ENCODE measurements around the gene STIMATE.

The STIMATE gene

DNA sequence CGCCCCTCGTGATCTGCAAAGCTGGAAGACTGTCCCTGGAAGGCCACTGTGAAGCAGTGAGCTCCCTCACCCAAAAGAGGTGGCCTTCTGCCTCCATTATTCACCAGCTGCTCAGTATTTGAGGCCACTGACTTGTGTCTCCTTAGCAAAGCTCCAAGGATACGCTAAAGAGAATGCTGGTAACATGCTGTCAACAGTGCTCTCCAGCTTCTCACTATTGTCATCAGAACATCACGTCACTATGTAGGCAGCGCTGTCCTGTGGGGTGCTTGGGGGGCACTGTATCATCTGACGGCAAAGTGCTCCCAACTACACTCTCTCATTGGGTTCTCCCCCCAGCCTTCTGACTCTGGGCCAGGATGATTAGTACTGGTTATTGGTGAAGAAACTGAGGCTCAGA, 81.1 kb downstream of the STIMATE start:
- DNase-seq, result no peak

DNA sequence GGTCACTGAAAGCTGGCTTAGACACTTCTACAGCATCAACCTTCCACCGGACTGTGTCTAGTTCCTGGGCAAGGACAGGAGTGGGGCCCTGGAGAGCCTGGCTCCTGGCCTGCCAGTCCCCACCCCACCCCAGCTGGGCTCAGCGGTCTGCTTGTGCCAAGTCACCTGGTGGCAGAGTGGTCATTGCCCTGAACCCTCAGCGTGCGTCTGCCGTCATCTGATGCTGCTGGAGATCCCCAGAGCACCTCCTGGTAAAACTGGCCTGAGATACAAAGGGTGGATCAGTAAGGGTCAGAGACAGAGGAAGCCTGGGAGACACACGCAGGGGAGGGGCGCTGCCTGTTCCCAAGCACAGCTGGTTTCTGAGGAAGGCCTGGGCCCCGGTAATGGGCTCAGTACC, 83.5 kb downstream of the STIMATE start:
- DNase-seq, result no peak

GRCh38 chr3:52811452-52812011, 85.8 kb downstream of the STIMATE start:
- no peak for DNase-seq

GRCh38 chr3:52810923-52811322, 86.4 kb downstream of the STIMATE start:
- no peak for DNase-seq

- no peak for DNase-seq
Observed at GRCh38 chr3:52809662-52810377, 87.5 kb downstream of the STIMATE start.

GRCh38 chr3:52809149-52809548, 88.2 kb downstream of the STIMATE start:
- DNase-seq, result no peak

DNA sequence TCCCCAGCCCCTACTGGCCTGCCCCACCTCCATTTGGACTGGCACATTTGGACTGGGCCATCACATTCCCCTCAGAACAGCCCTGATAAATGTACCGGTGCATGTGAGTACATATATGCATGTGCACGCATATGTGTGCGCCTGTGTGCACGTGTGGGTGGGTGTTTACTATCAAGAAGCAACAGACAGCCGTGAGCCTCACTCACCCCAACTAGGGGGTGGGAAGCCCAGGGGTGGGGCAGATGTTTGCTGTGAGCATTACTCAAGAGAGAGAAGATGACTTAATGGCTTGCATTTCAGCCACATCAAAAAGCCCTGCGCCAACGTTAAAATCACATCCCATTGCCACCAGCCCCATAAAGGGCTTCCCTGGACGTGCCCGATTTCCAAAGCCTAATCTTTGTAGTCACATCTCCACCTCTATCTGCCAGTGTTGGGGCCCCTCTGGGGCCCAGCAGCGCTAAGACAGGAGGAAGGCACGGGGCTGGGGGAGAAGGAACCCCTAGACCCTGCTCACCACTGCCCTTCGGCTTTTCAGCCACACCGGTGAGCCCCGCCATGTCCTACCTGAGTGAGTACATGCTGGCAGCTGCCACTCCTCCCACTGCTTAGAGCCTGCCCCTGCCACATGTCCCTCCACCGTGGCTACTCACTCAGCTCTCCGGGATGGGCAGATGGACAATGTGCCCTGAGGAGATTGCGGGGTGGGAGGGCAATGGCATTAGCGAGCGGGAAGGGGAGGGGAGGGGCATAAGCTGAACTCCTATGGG, 91.9 kb downstream of the STIMATE start:
- no peak for DNase-seq

DNA sequence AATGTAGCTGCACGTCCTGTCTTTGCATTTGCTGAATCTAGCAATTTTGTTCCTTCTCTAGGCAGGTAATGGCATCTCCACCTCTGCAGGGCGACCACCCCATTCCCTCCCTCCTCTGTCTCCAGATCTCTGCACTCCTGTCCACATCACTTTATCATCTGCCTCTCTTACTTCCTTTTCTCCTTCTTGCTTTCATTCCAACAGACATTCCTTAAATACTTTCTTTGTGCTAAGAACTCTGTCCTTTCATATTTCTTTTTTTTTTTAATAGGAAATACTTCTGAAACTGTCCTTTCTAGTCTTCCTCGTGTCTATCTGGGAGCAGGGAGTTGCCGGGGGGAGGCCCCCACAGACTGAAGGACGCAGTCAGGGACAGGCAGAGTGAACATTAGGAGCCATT, 95.5 kb downstream of the STIMATE start:
- DNase-seq, result no peak

- no peak for DNase-seq
Observed at GRCh38 chr3:52800079-52800478, 97.3 kb downstream of the STIMATE start.

- no peak for DNase-seq
Observed at GRCh38 chr3:52798978-52799476, 98.3 kb downstream of the STIMATE start.

DNA sequence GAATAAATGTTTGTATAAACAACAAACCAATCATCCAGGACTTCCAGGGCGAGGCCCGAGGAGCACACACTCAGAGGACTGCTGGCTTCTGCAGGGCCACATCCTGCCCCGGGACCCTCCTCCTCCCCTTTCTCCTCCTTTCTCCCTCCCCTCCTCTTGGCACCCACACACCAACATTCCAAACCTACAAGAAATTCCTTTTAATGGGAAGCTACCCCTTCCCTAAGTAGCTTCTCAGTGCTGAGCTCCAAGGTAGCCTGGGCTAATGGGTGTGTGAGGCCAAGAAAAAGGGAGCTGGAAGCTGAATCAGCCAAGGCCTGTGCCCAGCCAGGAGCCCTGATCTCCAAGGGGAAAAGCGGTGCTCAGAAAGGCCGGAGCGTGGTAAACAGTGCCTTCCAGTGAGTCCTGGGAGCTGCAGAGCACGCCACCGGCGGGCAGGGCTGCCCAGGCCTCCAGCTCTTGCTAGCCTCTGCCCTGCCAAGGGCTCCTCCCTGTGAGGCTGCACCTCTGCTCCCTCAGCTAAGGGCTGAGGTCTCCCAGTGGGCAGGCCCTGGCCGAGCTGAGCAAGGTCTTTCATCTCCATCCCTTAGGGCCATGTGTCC, 98.9 kb downstream of the STIMATE start:
- no peak for DNase-seq

GRCh38 chr3:52796411-52796810, 100.9 kb downstream of the STIMATE start:
- no peak for DNase-seq

DNA sequence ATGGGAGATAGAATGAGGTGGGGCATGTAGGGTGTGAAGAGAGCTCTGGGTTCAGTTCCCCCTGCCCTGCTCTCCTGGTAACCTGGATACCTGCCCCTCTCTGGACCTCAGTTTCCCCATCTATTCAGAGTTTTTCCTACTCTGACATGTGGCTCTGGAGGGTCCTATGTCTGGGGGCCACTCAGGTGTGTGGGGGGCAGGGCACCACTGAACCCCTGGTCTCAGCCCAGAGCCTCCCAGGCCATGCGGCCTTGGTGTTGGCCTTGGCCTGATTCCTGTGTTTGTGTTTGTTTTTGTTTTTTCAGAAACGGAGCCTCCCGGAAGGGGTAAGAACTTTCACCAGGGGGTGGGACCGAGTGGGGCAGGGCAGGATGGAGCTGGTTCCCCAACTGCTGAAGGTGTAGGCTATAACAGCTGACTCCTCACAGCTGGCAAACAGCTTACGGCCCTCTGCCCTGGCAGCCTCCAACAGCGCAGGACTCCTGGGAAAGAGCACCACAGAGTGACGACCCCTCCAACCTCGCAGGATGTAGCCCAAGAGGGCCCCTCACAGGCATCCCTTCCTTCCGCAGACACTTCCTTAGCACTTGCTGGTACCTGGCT, 101.9 kb downstream of the STIMATE start:
- no peak for DNase-seq

DNA sequence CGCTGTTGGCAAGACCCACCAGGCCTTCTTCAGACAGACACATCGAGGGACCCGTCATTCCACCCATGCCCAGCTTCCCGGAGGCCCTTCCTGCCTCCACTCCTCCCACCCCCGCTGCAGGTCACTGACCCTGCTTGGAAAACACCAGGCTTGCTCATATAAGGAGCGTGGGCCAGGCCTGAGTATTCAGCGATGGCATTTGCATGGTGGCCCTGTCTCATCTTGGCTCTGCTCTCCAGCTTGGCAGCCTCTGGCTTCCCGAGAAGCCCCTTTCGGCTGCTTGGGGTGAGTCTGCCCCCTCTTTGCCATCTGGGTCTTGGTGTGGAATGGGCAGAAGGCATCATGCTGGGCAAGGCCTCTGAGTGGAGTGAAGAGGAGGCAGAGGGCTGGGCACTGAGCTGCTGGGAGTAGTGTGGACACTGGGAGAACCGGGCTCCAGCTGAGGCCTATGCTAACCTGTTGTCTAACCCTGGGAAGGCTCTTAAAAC, 102.7 kb downstream of the STIMATE start, which contains the start of gene ITIH3:
Gene ITIH3 (plus strand): TSS at position 185 of the 488 bp plus-strand sequence. CDS start 8 bp downstream, at position 193.
- no peak for DNase-seq

GRCh38 chr3:52793702-52794611, 103.4 kb downstream of the STIMATE start:
- no peak for DNase-seq

GRCh38 chr3:52792961-52793695, 104.2 kb downstream of the STIMATE start:
- peak; percentile 55 for DNase-seq

DNA sequence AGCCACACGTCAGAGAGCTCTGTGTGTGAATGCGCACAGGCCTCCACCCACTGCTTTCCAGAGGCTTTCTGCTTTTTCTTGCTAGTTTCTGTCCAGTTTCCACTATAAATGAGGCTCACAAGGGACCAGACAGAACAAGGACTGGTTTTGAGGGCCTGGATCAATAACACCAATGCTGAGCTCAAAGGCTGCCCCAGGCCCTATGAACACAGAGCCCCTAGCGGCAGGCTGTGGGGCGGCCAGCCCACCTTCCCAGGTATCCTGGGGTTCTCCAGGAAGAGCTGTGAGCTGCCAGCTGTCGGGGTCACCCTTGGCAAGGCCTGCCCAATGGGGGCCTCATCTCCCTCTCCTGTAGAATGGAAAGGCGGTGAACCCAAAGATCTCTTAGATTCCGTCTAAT, 104.9 kb downstream of the STIMATE start:
- no peak for DNase-seq

DNA sequence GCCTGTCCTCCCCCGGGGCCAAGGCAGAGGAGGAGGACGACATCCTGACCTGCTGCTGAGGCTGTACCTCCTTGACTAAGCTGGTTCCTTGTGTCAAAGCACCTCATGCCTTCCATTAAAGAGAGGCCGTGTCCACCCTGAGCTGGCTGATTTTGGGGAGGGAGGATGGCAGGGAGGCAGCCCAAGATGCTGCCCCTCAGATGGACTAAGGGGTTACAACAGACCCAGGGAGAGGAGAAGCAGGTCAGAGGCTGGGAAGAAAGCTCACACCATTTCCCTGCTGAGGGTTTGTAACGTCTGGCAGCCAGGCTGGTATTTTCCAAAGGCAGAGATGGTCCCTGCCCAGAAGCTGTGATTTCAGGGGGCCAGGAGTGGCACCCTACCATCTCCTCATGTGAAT, 105.4 kb downstream of the STIMATE start:
- no peak for DNase-seq

- no peak for DNase-seq
Observed at GRCh38 chr3:52791366-52791765, 106.0 kb downstream of the STIMATE start.

- no peak for DNase-seq
Observed at GRCh38 chr3:52790741-52791140, 106.6 kb downstream of the STIMATE start.

DNA sequence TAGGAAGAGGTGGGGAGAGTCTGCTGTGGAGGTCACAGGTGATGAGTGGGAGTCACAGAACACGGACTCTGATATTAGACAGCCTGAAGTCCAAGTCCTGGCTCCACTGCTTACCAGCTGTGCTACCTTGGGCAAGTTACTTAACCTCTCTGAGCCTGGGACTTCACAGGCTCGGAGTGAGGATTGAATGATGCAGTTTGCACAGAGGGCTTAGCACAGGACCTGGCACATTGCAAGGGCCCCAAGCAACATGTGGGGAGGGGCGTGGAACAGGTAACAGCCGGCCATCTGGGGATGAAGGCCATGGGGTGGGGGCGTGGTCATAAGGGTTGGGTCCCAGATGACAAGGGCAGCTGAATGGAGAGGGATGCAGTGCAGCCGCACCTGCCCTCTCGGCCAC, 107.0 kb downstream of the STIMATE start:
- no peak for DNase-seq
